ENCODE data around the gene FOXS1. TPM values are rescaled to one million over a fixed set of nuclear protein-coding genes. Genes with fewer than 3 reads are reported as not detected.
A peak's percentile ranks its signal among the peaks of the same experiment; 100 is the strongest.

FOXS1 gene
- total RNA-seq, 1 donor from 2014 or later, result 3.3 TPM

- ATAC-seq (no peak), DNase-seq (no peak)
- Histone ChIP-seq H3K27ac (no peak overlapping the region), H3K4me3 (no peak overlapping the region), H3K36me3 (no peaks in the 10 kb centered on the region), H3K27me3 (peaks cover 19% of the 10 kb centered on the region), H3K9me3 (no peaks in the 10 kb centered on the region), H3K4me1 (peaks cover 11% of the 10 kb centered on the region)
- intact Hi-C loops (cut with DNase I), result no loop called here
- no peak for TF ChIP-seq CTCF (IDR thresholded peaks at IDR 0.05)
These were observed 18.1 kb upstream of the FOXS1 start for GRCh38 chr20:31863296-31864085.

- TF ChIP-seq CTCF (IDR thresholded peaks at IDR 0.05), result no peak
- Histone ChIP-seq H3K9me3 (no peaks in the 10 kb centered on the region), H3K36me3 (no peaks in the 10 kb centered on the region), H3K4me3 (no peak overlapping the region), H3K4me1 (peaks cover 11% of the 10 kb centered on the region), H3K27ac (no peak overlapping the region), H3K27me3 (peaks cover 29% of the 10 kb centered on the region)
- intact Hi-C loops (cut with DNase I), result no loop called here
- ATAC-seq (no peak), DNase-seq (no peak)
These were observed 17.1 kb upstream of the FOXS1 start for GRCh38 chr20:31862506-31862905.

- ATAC-seq (no peak), DNase-seq (no peak)
- Histone ChIP-seq H3K9me3 (no peaks in the 10 kb centered on the region), H3K36me3 (no peaks in the 10 kb centered on the region), H3K27me3 (peaks cover 32% of the 10 kb centered on the region), H3K4me1 (peaks cover 11% of the 10 kb centered on the region), H3K4me3 (no peak overlapping the region), H3K27ac (no peak overlapping the region)
- TF ChIP-seq CTCF (IDR thresholded peaks at IDR 0.05), result no peak
- intact Hi-C loops (cut with DNase I), result no loop called here
These were observed 16.7 kb upstream of the FOXS1 start for GRCh38 chr20:31862157-31862470.

- peak; percentile 81 for ATAC-seq
- Histone ChIP-seq H3K27me3 (peaks cover 32% of the 10 kb centered on the region), H3K27ac (no peak overlapping the region), H3K4me3 (peak overlapping the region; percentile 56), H3K9me3 (no peaks in the 10 kb centered on the region), H3K36me3 (no peaks in the 10 kb centered on the region), H3K4me1 (peaks cover 11% of the 10 kb centered on the region)
- peak; percentile 85 for DNase-seq
- intact Hi-C loops (cut with DNase I), result no loop called here
- TF ChIP-seq CTCF (IDR thresholded peaks at IDR 0.05), result no peak
These were observed 16.2 kb upstream of the FOXS1 start for GRCh38 chr20:31861385-31862156.

- TF ChIP-seq CTCF (IDR thresholded peaks at IDR 0.05), result no peak
- Histone ChIP-seq H3K27ac (no peak overlapping the region), H3K9me3 (no peaks in the 10 kb centered on the region), H3K36me3 (no peaks in the 10 kb centered on the region), H3K27me3 (peaks cover 32% of the 10 kb centered on the region), H3K4me3 (peak overlapping the region; percentile 56), H3K4me1 (peaks cover 11% of the 10 kb centered on the region)
- DNase-seq (no peak), ATAC-seq (peak; percentile 31)
- intact Hi-C loops (cut with DNase I), result no loop called here
These were observed 15.7 kb upstream of the FOXS1 start for GRCh38 chr20:31861135-31861384.

Data from upper lobe of right lung (tissue), 1 donor.